H9 (cell line): ENCODE results near the gene ADTRP. TPM values are rescaled to one million over a fixed set of nuclear protein-coding genes. Genes with fewer than 3 reads are reported as not detected.
A peak's percentile ranks its signal among the peaks of the same experiment; 100 is the strongest.

Experiments used
- DNase-seq: peaks from one replicate; pipeline ENCODE4 v3.0.0-alpha.2; 2017
- H2AFZ ChIP-seq: one replicate; pipeline ENCODE4 v1.6.1; 2013; ENCODE audit warnings: mild to moderate bottlenecking, low read length, control low read depth, moderate library complexity
- H2AK5ac ChIP-seq: 2 replicates; pipeline ENCODE4 v1.6.1; 2013; ENCODE audit warnings: low read length, control low read depth, mixed read lengths; ENCODE audit not compliant: insufficient read length
- H2BK120ac ChIP-seq: one replicate; pipeline ENCODE4 v1.6.1; 2013; ENCODE audit warnings: low read depth, mild to moderate bottlenecking, low read length, control low read depth, inconsistent platforms; ENCODE audit not compliant: poor library complexity, severe bottlenecking
- H2BK12ac ChIP-seq: 2 replicates; pipeline ENCODE4 v1.6.1; 2013; ENCODE audit warnings: low read length, control low read depth, mixed read lengths, low read depth; ENCODE audit not compliant: insufficient read length
- H2BK15ac ChIP-seq: 2 replicates; pipeline ENCODE4 v1.6.1; 2013; ENCODE audit warnings: low read depth, low read length, control low read depth
- H2BK20ac ChIP-seq: one replicate; pipeline ENCODE4 v1.6.1; 2013; ENCODE audit warnings: low read depth, mild to moderate bottlenecking, low read length, control low read depth, inconsistent platforms; ENCODE audit not compliant: poor library complexity, severe bottlenecking
- H2BK5ac ChIP-seq: 2 replicates; pipeline ENCODE4 v1.6.1; 2013; ENCODE audit warnings: low read length, control low read depth, mixed read lengths; ENCODE audit not compliant: insufficient read length
- H3K14ac ChIP-seq: 2 replicates; pipeline ENCODE4 v1.6.1; 2013; ENCODE audit warnings: low read length, control low read depth; ENCODE audit not compliant: insufficient read depth
- H3K18ac ChIP-seq: 2 replicates; pipeline ENCODE4 v1.6.1; 2013; ENCODE audit warnings: low read depth, mild to moderate bottlenecking, mixed read lengths, low read length, control low read depth; ENCODE audit not compliant: insufficient read length
- H3K23ac ChIP-seq: 2 replicates; pipeline ENCODE4 v1.6.1; 2013; ENCODE audit warnings: low read length, control low read depth, mixed read lengths, low read depth; ENCODE audit not compliant: insufficient read length
- H3K23me2 ChIP-seq: 2 replicates; pipeline ENCODE4 v1.6.1; 2013; ENCODE audit warnings: low read depth, mild to moderate bottlenecking, mixed read lengths, low read length, control low read depth; ENCODE audit not compliant: insufficient read length, poor library complexity, severe bottlenecking
- H3K27ac ChIP-seq: 2 replicates; pipeline ENCODE4 v1.5.1; 2013; ENCODE audit warnings: low read length, control low read depth, mixed read lengths, low read depth; ENCODE audit not compliant: insufficient read length
- H3K27me3 ChIP-seq: 2 replicates; pipeline ENCODE4 v1.6.1; 2013; ENCODE audit warnings: low read length, control low read depth, inconsistent platforms; ENCODE audit not compliant: insufficient read depth
- H3K4ac ChIP-seq: 2 replicates; pipeline ENCODE4 v1.6.1; 2013; ENCODE audit warnings: low read depth, mild to moderate bottlenecking, control low read depth, inconsistent platforms, low read length, moderate library complexity
- H3K4me1 ChIP-seq: 2 replicates; pipeline ENCODE4 v1.6.1; 2013; ENCODE audit warnings: low read length, control low read depth, inconsistent platforms; ENCODE audit not compliant: insufficient read depth
- H3K4me2 ChIP-seq: 2 replicates; pipeline ENCODE4 v1.6.1; 2013; ENCODE audit warnings: low read length, control low read depth, mixed read lengths; ENCODE audit not compliant: insufficient read length, insufficient read depth
- H3K56ac ChIP-seq: 2 replicates; pipeline ENCODE4 v1.6.1; 2013; ENCODE audit warnings: low read depth, mild to moderate bottlenecking, mixed read lengths, low read length, control low read depth; ENCODE audit not compliant: insufficient read length
- H3K79me1 ChIP-seq: 2 replicates; pipeline ENCODE4 v1.6.1; 2013; ENCODE audit warnings: low read depth, mild to moderate bottlenecking, moderate library complexity, low read length, control low read depth, inconsistent platforms; ENCODE audit not compliant: insufficient read depth, poor library complexity, severe bottlenecking
- H3K79me2 ChIP-seq: 2 replicates; pipeline ENCODE4 v1.6.1; 2013; ENCODE audit warnings: low read length, control low read depth, inconsistent platforms; ENCODE audit not compliant: insufficient read depth
- H3K9ac ChIP-seq: 2 replicates; pipeline ENCODE4 v1.6.1; 2013; ENCODE audit warnings: low read length, control low read depth, mixed read lengths; ENCODE audit not compliant: insufficient read length; ENCODE audit errors: extremely low read depth
- H3K9me3 ChIP-seq: one replicate; pipeline ENCODE4 v1.6.1; 2013; ENCODE audit warnings: low read depth, low read length, inconsistent platforms; ENCODE audit not compliant: control insufficient read depth
- H3T11ph ChIP-seq: one replicate; pipeline ENCODE4 v1.6.1; 2013; ENCODE audit warnings: mild to moderate bottlenecking, low read length, control low read depth, inconsistent platforms
- H4K20me1 ChIP-seq: one replicate; pipeline ENCODE4 v1.6.1; 2013; ENCODE audit not compliant: control insufficient read depth, insufficient read length, insufficient read depth
- H4K5ac ChIP-seq: 2 replicates; pipeline ENCODE4 v1.6.1; 2013; ENCODE audit warnings: low read depth, mild to moderate bottlenecking, mixed read lengths, low read length, control low read depth; ENCODE audit not compliant: insufficient read length
- H4K8ac ChIP-seq: replicated peaks from 2 replicates; pipeline ENCODE4 v1.6.1; 2013; ENCODE audit warnings: low read length, control low read depth, mixed read lengths, low read depth; ENCODE audit not compliant: insufficient read length
- H4K91ac ChIP-seq: 2 replicates; pipeline ENCODE4 v1.6.1; 2013; ENCODE audit warnings: low read depth, mild to moderate bottlenecking, moderate library complexity, mixed read lengths, low read length, control low read depth; ENCODE audit not compliant: insufficient read length
- H3K27ac Mint-ChIP-seq, 3 experiments: 2 replicates in 2 of 3; 3 replicates in 1 of 3; pipeline ENCODE4 v1.8.0; 2020 to 2021; ENCODE audit warnings: mixed read lengths in 3 of 3, mild to moderate bottlenecking in 1 of 3, moderate library complexity in 1 of 3
- H3K27me3 Mint-ChIP-seq: 2 replicates; pipeline ENCODE4 v1.8.0; 2021; ENCODE audit warnings: low read depth, mild to moderate bottlenecking, moderate library complexity, mixed read lengths
- H3K36me3 Mint-ChIP-seq, 3 experiments: 2 replicates in 2 of 3; 3 replicates in 1 of 3; pipeline ENCODE4 v1.8.0; 2020 to 2021; ENCODE audit warnings: low read depth in 3 of 3, mixed read lengths in 3 of 3; ENCODE audit not compliant: insufficient read depth in 1 of 3
- H3K4me1 Mint-ChIP-seq, 2 experiments: 2 replicates each; pipeline ENCODE4 v1.8.0; 2020; ENCODE audit warnings: mixed read lengths in 2 of 2
- H3K4me3 Mint-ChIP-seq, 2 experiments: 2 replicates in 1 of 2; 3 replicates in 1 of 2; pipeline ENCODE4 v1.8.0; 2020 to 2021; ENCODE audit warnings: mild to moderate bottlenecking in 2 of 2, mixed read lengths in 2 of 2, moderate library complexity in 1 of 2
- H3K9me3 Mint-ChIP-seq, 2 experiments: 2 replicates in 1 of 2; 3 replicates in 1 of 2; pipeline ENCODE4 v1.8.0; 2020; ENCODE audit warnings: mild to moderate bottlenecking in 2 of 2, mixed read lengths in 2 of 2, moderate library complexity in 1 of 2
- WGBS: extraction: QIAGEN DNeasy Blood & Tissue Kit; methylation state at CpG from one replicate; pipeline ENCODE4 v1.1.7; 2013; ENCODE audit warnings: missing lambda C conversion rate, low lambda C conversion rate, mixed read lengths; ENCODE audit not compliant: insufficient read length; ENCODE audit errors: extremely low coverage; 5-methylcytosine and 5-hydroxymethylcytosine counted together
- total RNA-seq: library from RNA; stranded (reverse); gene quantifications from 2 replicates; pipeline ENCODE4 v1.2.1, GENCODE V29; 2021
- TF ChIP-seq, protein P1 (sequence below): fragments of 200-600 bp; sonication (generic); conservative IDR thresholded peaks from 3 replicates; pipeline ENCODE4 v1.8.0; 2021; ENCODE audit warnings: antibody characterized with exemption, mild to moderate bottlenecking

The ADTRP gene
- total RNA-seq, 1 experiment from 2014 or later = not detected

DNA sequence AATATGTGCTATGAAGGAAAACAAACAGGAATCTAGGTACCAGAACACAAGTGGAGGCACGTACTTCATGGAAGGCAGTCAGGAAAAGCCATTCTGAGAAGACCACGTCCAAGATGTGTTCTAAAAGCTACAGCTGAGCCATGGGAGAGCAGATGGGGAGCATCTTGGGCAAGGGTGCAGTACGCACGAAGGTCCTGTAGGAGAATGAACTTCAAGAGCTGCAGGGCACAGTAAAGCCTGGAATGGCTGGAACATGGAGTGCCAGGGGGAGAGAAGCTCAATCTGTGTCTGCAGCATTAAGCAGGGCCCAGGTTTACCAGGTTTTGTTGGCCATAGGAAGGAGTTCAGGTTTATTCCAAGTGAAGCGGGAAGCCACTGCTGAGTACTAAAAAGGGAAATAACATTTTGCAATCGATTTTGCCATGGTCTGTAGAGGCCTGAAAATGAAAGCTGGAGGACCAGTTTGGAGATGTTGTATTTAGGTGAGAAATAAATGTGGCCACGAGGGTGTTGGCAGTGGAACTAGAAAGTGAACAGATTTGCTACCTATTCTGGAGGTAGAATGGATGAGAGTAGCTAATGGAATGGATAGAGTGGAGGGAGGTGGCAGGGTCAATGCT lies 29.9 kb downstream of the ADTRP start:
- Mint-ChIP-seq H3K27ac (no peak overlapping the region), H3K36me3 (peaks cover 4 to 6% (median 4%) of the 10 kb centered on the region in 3 experiments; a peak in 4 of 7 replicates), H3K4me1 (peaks cover 0 to 4% of the 10 kb centered on the region in 2 experiments; a peak in 2 of 4 replicates), H3K27me3 (peaks cover 4% of the 10 kb centered on the region; the same call in 1 of the 2 replicates), H3K4me3 (no peak overlapping the region), H3K9me3 (peaks cover 2 to 3% of the 10 kb centered on the region in 2 experiments; a peak in 3 of 5 replicates)
- Histone ChIP-seq H3K79me1 (no peaks in the 10 kb centered on the region), H3K14ac (no peak overlapping the region), H3K18ac (no peak overlapping the region), H3K79me2 (no peaks in the 10 kb centered on the region), H4K91ac (no peak overlapping the region), H3K4me2 (no peak overlapping the region), H3K9ac (no peak overlapping the region), H3K23ac (no peak overlapping the region), H2BK120ac (no peak overlapping the region), H3K4ac (no peak overlapping the region), H2AFZ (no peak overlapping the region), H2BK12ac (no peak overlapping the region), H4K20me1 (no peaks in the 10 kb centered on the region), H3K9me3 (no peaks in the 10 kb centered on the region), H4K5ac (no peak overlapping the region), H3K23me2 (no peaks in the 10 kb centered on the region), H2BK20ac (no peak overlapping the region), H2BK15ac (no peak overlapping the region), H3K27me3 (no peaks in the 10 kb centered on the region), H2BK5ac (no peak overlapping the region), H3K27ac (no peak overlapping the region), H3K4me1 (no peaks in the 10 kb centered on the region; the same call in 1 of the 2 replicates), H3T11ph (no peak overlapping the region), H4K8ac (no peak overlapping the region), H3K56ac (no peak overlapping the region), H2AK5ac (no peak overlapping the region)
- no peak for DNase-seq
- no CpG with 5 or more reads among the region's 7 CpGs for WGBS
- TF ChIP-seq, protein P1, sequence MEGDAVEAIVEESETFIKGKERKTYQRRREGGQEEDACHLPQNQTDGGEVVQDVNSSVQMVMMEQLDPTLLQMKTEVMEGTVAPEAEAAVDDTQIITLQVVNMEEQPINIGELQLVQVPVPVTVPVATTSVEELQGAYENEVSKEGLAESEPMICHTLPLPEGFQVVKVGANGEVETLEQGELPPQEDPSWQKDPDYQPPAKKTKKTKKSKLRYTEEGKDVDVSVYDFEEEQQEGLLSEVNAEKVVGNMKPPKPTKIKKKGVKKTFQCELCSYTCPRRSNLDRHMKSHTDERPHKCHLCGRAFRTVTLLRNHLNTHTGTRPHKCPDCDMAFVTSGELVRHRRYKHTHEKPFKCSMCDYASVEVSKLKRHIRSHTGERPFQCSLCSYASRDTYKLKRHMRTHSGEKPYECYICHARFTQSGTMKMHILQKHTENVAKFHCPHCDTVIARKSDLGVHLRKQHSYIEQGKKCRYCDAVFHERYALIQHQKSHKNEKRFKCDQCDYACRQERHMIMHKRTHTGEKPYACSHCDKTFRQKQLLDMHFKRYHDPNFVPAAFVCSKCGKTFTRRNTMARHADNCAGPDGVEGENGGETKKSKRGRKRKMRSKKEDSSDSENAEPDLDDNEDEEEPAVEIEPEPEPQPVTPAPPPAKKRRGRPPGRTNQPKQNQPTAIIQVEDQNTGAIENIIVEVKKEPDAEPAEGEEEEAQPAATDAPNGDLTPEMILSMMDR = peak; percentile 6; the same call in 1 of the 3 replicates
